Transverse colon (tissue), 4 donors: ENCODE measurements around the gene MAP2K6. TPM values are rescaled to one million over a fixed set of nuclear protein-coding genes. Genes with fewer than 3 reads are reported as not detected.
"Not testable (repeated sequence)": the region's sequence is repeated elsewhere in the genome, so short reads cannot be mapped to it uniquely, and the experiment has no call there.

Experiments
- DNase-seq: peaks from one replicate; pipeline ENCODE4 v3.0.0-alpha.2; 2019
- H3K27ac ChIP-seq, 4 donors: fragments of 200-600 bp; sonication (generic); 2 replicates each; pipeline ENCODE4 v1.5.1; 2016 to 2018; ENCODE audit warnings: inconsistent platforms in 4 of 4
- H3K27me3 ChIP-seq: fragments of 200-600 bp; sonication (generic); 2 replicates; pipeline ENCODE4 v1.5.1; 2017; ENCODE audit warnings: inconsistent platforms
- H3K36me3 ChIP-seq, 4 donors: fragments of 200-600 bp; sonication (generic); 2 replicates each; pipeline ENCODE4 v1.5.1; 2017 to 2019; ENCODE audit warnings: inconsistent platforms in 4 of 4
- H3K4me1 ChIP-seq, 4 donors: fragments of 200-600 bp; sonication (generic); 2 replicates each; pipeline ENCODE4 v1.5.1; 2017 to 2020; ENCODE audit warnings: inconsistent platforms in 4 of 4
- H3K4me3 ChIP-seq, 4 donors: fragments of 200-600 bp; sonication (generic); 1 replicate in 1 of 4; 2 replicates in 3 of 4; pipeline versions ENCODE4 v1.5.1 to v1.6.1; 2017 to 2019; ENCODE audit warnings: inconsistent platforms in 4 of 4
- H3K9me3 ChIP-seq, 2 donors: fragments of 200-600 bp; sonication (generic); 2 replicates each; pipeline ENCODE4 v1.5.1; 2017 to 2019; ENCODE audit warnings: inconsistent platforms in 2 of 2
- EP300 ChIP-seq: sonication (generic); formaldehyde crosslinking; IDR thresholded peaks from one replicate; pipeline ENCODE4 v1.6.1; 2017; ENCODE audit warnings: antibody characterized with exemption, low read depth
- POLR2A ChIP-seq: fragments of 450-650 bp; IDR thresholded peaks from one replicate; pipeline ENCODE4 v1.6.1; 2016; ENCODE audit warnings: antibody characterized with exemption, mild to moderate bottlenecking, moderate library complexity
- POLR2AphosphoS5 ChIP-seq, 3 donors: sonication (generic); formaldehyde crosslinking; IDR thresholded peaks; one replicate each; pipeline ENCODE4 v1.6.1; 2016; ENCODE audit warnings: antibody characterized with exemption in 3 of 3
- WGBS, 2 donors: methylation state at CpG; one replicate each; pipeline ENCODE4 v1.1.5; 2018; ENCODE audit warnings: low coverage in 1 of 2; 5-methylcytosine and 5-hydroxymethylcytosine counted together
- in situ Hi-C, 4 donors: fragments of 200-750 bp; cut with MboI; loops; one replicate each; pipeline versions ENCODE4 v1.15.0 to v1.15.1; 2017; ENCODE audit warnings: low sequenced_read_pairs in 3 of 4, low pct_ligation_motif_present in 1 of 4, low pct_unique_long_range_greater_than_20kb in 1 of 4
- intact Hi-C: fragments of 100-400 bp; cut with DNase I; formaldehyde crosslinking; loops from one replicate; pipeline ENCODE4 v1.15.1; 2023; ENCODE audit warnings: low total_unique reads
- total RNA-seq, 4 donors: library from RNA; depleted of rRNA; stranded (reverse); fragments of >200 nt; gene quantifications; one replicate each; pipeline ENCODE4 v1.1.0, GENCODE V29; 2016
- TF ChIP-seq, protein P1 (sequence below), 5 experiments: fragments of 200-600 bp in 3 of 5; fragments of 450-650 bp in 2 of 5; sonication (generic) in 3 of 5; IDR thresholded peaks; 1 replicate in 2 of 5; 2 replicates in 3 of 5; pipeline ENCODE4 v1.5.1; 2016 to 2017; ENCODE audit warnings: antibody characterized with exemption in 5 of 5, inconsistent platforms in 3 of 5, mild to moderate bottlenecking in 2 of 5, moderate library complexity in 1 of 5

Gene MAP2K6
- total RNA-seq, 4 donors from 2014 or later, result 16.1 to 50.7 (median 45.8) TPM

GRCh38 chr17:69473841-69474831, 59.6 kb downstream of the MAP2K6 start:
- Histone ChIP-seq H3K9me3 (no peaks in the 10 kb centered on the region), H3K4me3 (no peak overlapping the region), H3K4me1 (peaks cover 13 to 63% (median 45%) of the 10 kb centered on the region in 4 donors), H3K27me3 (no peaks in the 10 kb centered on the region), H3K27ac (peak overlapping the region; percentile 1 to 51 (median 24)), H3K36me3 (no peaks in the 10 kb centered on the region)
- DNase-seq, result no peak
- in situ Hi-C loops (no loop called here), intact Hi-C loops (no loop called here)
- WGBS, 2 donors, result 48 to 61% methylated on average over 5 to 7 of the region's 7 CpGs
- no peak for TF ChIP-seq POLR2A
- TF ChIP-seq, protein P1, sequence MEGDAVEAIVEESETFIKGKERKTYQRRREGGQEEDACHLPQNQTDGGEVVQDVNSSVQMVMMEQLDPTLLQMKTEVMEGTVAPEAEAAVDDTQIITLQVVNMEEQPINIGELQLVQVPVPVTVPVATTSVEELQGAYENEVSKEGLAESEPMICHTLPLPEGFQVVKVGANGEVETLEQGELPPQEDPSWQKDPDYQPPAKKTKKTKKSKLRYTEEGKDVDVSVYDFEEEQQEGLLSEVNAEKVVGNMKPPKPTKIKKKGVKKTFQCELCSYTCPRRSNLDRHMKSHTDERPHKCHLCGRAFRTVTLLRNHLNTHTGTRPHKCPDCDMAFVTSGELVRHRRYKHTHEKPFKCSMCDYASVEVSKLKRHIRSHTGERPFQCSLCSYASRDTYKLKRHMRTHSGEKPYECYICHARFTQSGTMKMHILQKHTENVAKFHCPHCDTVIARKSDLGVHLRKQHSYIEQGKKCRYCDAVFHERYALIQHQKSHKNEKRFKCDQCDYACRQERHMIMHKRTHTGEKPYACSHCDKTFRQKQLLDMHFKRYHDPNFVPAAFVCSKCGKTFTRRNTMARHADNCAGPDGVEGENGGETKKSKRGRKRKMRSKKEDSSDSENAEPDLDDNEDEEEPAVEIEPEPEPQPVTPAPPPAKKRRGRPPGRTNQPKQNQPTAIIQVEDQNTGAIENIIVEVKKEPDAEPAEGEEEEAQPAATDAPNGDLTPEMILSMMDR (IDR thresholded peaks at IDR 0.05), result no peak
- no peak for TF ChIP-seq POLR2AphosphoS5 (IDR thresholded peaks at IDR 0.05)
- TF ChIP-seq EP300, result no peak

GRCh38 chr17:69477204-69477902, 62.9 kb downstream of the MAP2K6 start:
- Histone ChIP-seq H3K27me3 (no peaks in the 10 kb centered on the region), H3K36me3 (no peaks in the 10 kb centered on the region), H3K4me3 (no peak overlapping the region), H3K9me3 (no peaks in the 10 kb centered on the region), H3K4me1 (peaks cover 9 to 41% (median 35%) of the 10 kb centered on the region in 4 donors), H3K27ac (peak overlapping the region; percentile 77 to 82 (median 79))
- in situ Hi-C loops (no loop called here), intact Hi-C loops (no loop called here)
- 57 to 70% methylated on average over 5 to 6 of the region's 6 CpGs for WGBS, 2 donors
- TF ChIP-seq, protein P1 (IDR thresholded peaks at IDR 0.05), result no peak
- TF ChIP-seq POLR2AphosphoS5 (IDR thresholded peaks at IDR 0.05), result peak in 2 of 3 donors; percentile 62 to 69
- no peak for TF ChIP-seq EP300
- TF ChIP-seq POLR2A, result no peak
- no peak for DNase-seq

GRCh38 chr17:69477903-69478266, 63.4 kb downstream of the MAP2K6 start:
- Histone ChIP-seq H3K4me1 (peaks cover 9 to 41% (median 35%) of the 10 kb centered on the region in 4 donors), H3K27ac (peak overlapping the region; percentile 77 to 82 (median 79)), H3K27me3 (no peaks in the 10 kb centered on the region), H3K9me3 (no peaks in the 10 kb centered on the region), H3K4me3 (no peak overlapping the region), H3K36me3 (no peaks in the 10 kb centered on the region)
- intact Hi-C loops (no loop called here), in situ Hi-C loops (no loop called here)
- 43 to 72% methylated on average over 1 to 4 of the region's 4 CpGs for WGBS, 2 donors
- TF ChIP-seq POLR2AphosphoS5 (IDR thresholded peaks at IDR 0.05) (no peak), POLR2A (no peak), EP300 (no peak)
- TF ChIP-seq, protein P1 (IDR thresholded peaks at IDR 0.05), result no peak
- no peak for DNase-seq

GRCh38 chr17:69478916-69479315, 64.4 kb downstream of the MAP2K6 start:
- intact Hi-C loops, result no loop called here
- DNase-seq, result no peak
- H3K27ac ChIP-seq, result peak overlapping the region; percentile 77 to 82 (median 79)

GRCh38 chr17:69479756-69480155, 65.3 kb downstream of the MAP2K6 start:
- DNase-seq, H3K9me3 ChIP-seq, H3K36me3 ChIP-seq, in situ Hi-C loops, H3K4me3 ChIP-seq, intact Hi-C loops, H3K27me3 ChIP-seq: not testable (repeated sequence)
- peak overlapping the region in 1 of 4 donors; percentile 82 for H3K27ac ChIP-seq
- WGBS, 2 donors, result 94 to 97% methylated on average over 7 of the region's 7 CpGs
- peaks cover 4 to 29% (median 24%) of the 10 kb centered on the region in 4 donors for H3K4me1 ChIP-seq

More at GRCh38 chr17:69478916-69479315, 64.4 kb downstream of the MAP2K6 start:
- H3K4me3 ChIP-seq, result no peak overlapping the region
- in situ Hi-C loops, result no loop called here
- no peaks in the 10 kb centered on the region for H3K27me3 ChIP-seq
- no peaks in the 10 kb centered on the region for H3K36me3 ChIP-seq
- no peaks in the 10 kb centered on the region for H3K9me3 ChIP-seq
- 41 to 64% methylated on average over 2 to 4 of the region's 4 CpGs for WGBS, 2 donors
- no peak for TF ChIP-seq POLR2AphosphoS5 (IDR thresholded peaks at IDR 0.05)
- TF ChIP-seq EP300, result no peak
- no peak for TF ChIP-seq POLR2A
- TF ChIP-seq, protein P1 (IDR thresholded peaks at IDR 0.05), result no peak
- peaks cover 4 to 36% (median 32%) of the 10 kb centered on the region in 4 donors for H3K4me1 ChIP-seq
